ENCODE measurements around the gene EREG.

The EREG gene

GRCh38 chr4:74420863-74421262 lies 55.9 kb downstream of the EREG start:
- no peaks in the 10 kb centered on the region for H3K27me3 ChIP-seq (ENCODE audit: insufficient read depth, low read depth)
- no peaks in the 10 kb centered on the region for H3K79me2 ChIP-seq (ENCODE audit: insufficient read depth, low read depth)
- H3K27ac ChIP-seq = no peak overlapping the region
- no peaks in the 10 kb centered on the region for H3K4me1 ChIP-seq (ENCODE audit: low read depth, poor library complexity, severe bottlenecking)
- H3K4me2 ChIP-seq = no peak overlapping the region
- H3K36me3 ChIP-seq (ENCODE audit: insufficient read depth) = no peaks in the 10 kb centered on the region
- no peak overlapping the region for H2AFZ ChIP-seq (ENCODE audit: low read depth)
- no peaks in the 10 kb centered on the region for H4K20me1 ChIP-seq (ENCODE audit: insufficient read depth)
- no peak overlapping the region for H3K4me3 ChIP-seq (IDR thresholded peaks at IDR 0.05; ENCODE audit: insufficient read depth, low read depth, low read length)
- no peak overlapping the region for H3K9ac ChIP-seq
- no peak for TF ChIP-seq CTCF (conservative IDR thresholded peaks at IDR 0.05; ENCODE audit: low read depth, low read length)

GRCh38 chr4:74423104-74423503 lies 58.2 kb downstream of the EREG start:
- H3K4me1 ChIP-seq (ENCODE audit: low read depth, poor library complexity, severe bottlenecking) = no peaks in the 10 kb centered on the region
- no peak overlapping the region for H3K9ac ChIP-seq
- no peaks in the 10 kb centered on the region for H3K79me2 ChIP-seq (ENCODE audit: insufficient read depth, low read depth)
- H3K4me3 ChIP-seq (IDR thresholded peaks at IDR 0.05; ENCODE audit: insufficient read depth, low read depth, low read length) = no peak overlapping the region
- H3K4me2 ChIP-seq = no peak overlapping the region
- H2AFZ ChIP-seq (ENCODE audit: low read depth) = no peak overlapping the region
- no peak overlapping the region for H3K27ac ChIP-seq
- H3K27me3 ChIP-seq (ENCODE audit: insufficient read depth, low read depth) = no peaks in the 10 kb centered on the region
- TF ChIP-seq CTCF (conservative IDR thresholded peaks at IDR 0.05; ENCODE audit: low read depth, low read length) = no peak
- H4K20me1 ChIP-seq (ENCODE audit: insufficient read depth) = no peaks in the 10 kb centered on the region
- H3K36me3 ChIP-seq (ENCODE audit: insufficient read depth) = no peaks in the 10 kb centered on the region

GRCh38 chr4:74424111-74424510 lies 59.2 kb downstream of the EREG start:
- H3K4me2 ChIP-seq = no peak overlapping the region

GRCh38 chr4:74426101-74426500 lies 61.2 kb downstream of the EREG start:
- no peaks in the 10 kb centered on the region for H3K79me2 ChIP-seq (ENCODE audit: insufficient read depth, low read depth)
- no peaks in the 10 kb centered on the region for H3K4me1 ChIP-seq (ENCODE audit: low read depth, poor library complexity, severe bottlenecking)
- no peak overlapping the region for H3K4me3 ChIP-seq (IDR thresholded peaks at IDR 0.05; ENCODE audit: insufficient read depth, low read depth, low read length)

More at GRCh38 chr4:74424111-74424510, 59.2 kb downstream of the EREG start:
- no peaks in the 10 kb centered on the region for H4K20me1 ChIP-seq (ENCODE audit: insufficient read depth)
- TF ChIP-seq CTCF (conservative IDR thresholded peaks at IDR 0.05; ENCODE audit: low read depth, low read length) = no peak
- H3K79me2 ChIP-seq (ENCODE audit: insufficient read depth, low read depth) = no peaks in the 10 kb centered on the region
- no peak overlapping the region for H3K9ac ChIP-seq
- H3K4me1 ChIP-seq (ENCODE audit: low read depth, poor library complexity, severe bottlenecking) = no peaks in the 10 kb centered on the region
- H3K36me3 ChIP-seq (ENCODE audit: insufficient read depth) = no peaks in the 10 kb centered on the region
- no peak overlapping the region for H3K4me3 ChIP-seq (IDR thresholded peaks at IDR 0.05; ENCODE audit: insufficient read depth, low read depth, low read length)
- H2AFZ ChIP-seq (ENCODE audit: low read depth) = no peak overlapping the region
- H3K27ac ChIP-seq = no peak overlapping the region
- H3K27me3 ChIP-seq (ENCODE audit: insufficient read depth, low read depth) = no peaks in the 10 kb centered on the region

More at GRCh38 chr4:74426101-74426500, 61.2 kb downstream of the EREG start:
- H4K20me1 ChIP-seq (ENCODE audit: insufficient read depth) = no peaks in the 10 kb centered on the region
- no peak overlapping the region for H3K9ac ChIP-seq
- H3K27me3 ChIP-seq (ENCODE audit: insufficient read depth, low read depth) = no peaks in the 10 kb centered on the region
- no peak overlapping the region for H2AFZ ChIP-seq (ENCODE audit: low read depth)
- H3K4me2 ChIP-seq = no peak overlapping the region
- no peaks in the 10 kb centered on the region for H3K36me3 ChIP-seq (ENCODE audit: insufficient read depth)
- no peak for TF ChIP-seq CTCF (conservative IDR thresholded peaks at IDR 0.05; ENCODE audit: low read depth, low read length)
- no peak overlapping the region for H3K27ac ChIP-seq

Data from KMS-11 (cell line).